GM18505 (cell line): ENCODE data around the gene GGA2.
"Not testable (repeated sequence)": the region's sequence is repeated elsewhere in the genome, so short reads cannot be mapped to it uniquely, and the experiment has no call there.

ENCODE experiments used
- ATAC-seq: cut with Tn5 transposase; IDR thresholded peaks from one replicate; pipeline ENCODE4 v1.9.1; 2021; ENCODE audit not compliant: unreplicated experiment
- POLR2A ChIP-seq: IDR thresholded peaks from 4 replicates; pipeline ENCODE4 v1.6.1; 2011; ENCODE audit warnings: borderline replicate concordance; ENCODE audit not compliant: insufficient read depth, insufficient read length; ENCODE audit errors: extremely low read depth

GGA2 gene

GRCh38 chr16:23485841-23486240, 24.5 kb downstream of the GGA2 start:
- no peak for TF ChIP-seq POLR2A
- no peak for ATAC-seq

DNA sequence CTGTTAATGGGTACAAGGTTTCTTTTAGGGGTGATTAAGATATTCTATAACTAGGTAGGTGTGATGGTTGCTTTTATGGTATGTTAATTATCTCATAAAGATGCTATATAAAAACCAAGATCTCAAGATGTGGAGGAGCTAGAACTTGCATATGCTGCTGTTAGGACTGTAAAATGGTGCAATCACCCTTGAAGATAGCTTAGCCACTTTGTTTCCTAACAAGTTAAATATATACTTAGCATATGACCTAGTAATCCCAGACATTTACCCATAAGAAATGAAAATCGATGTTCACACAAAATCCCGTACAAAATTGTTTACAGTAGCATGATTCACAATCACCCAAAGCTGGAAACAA, 25.1 kb downstream of the GGA2 start:
- no peak for ATAC-seq
- no peak for TF ChIP-seq POLR2A

- no peak for TF ChIP-seq POLR2A
- no peak for ATAC-seq
Measured at GRCh38 chr16:23484510-23485256, 25.6 kb downstream of the GGA2 start.

DNA sequence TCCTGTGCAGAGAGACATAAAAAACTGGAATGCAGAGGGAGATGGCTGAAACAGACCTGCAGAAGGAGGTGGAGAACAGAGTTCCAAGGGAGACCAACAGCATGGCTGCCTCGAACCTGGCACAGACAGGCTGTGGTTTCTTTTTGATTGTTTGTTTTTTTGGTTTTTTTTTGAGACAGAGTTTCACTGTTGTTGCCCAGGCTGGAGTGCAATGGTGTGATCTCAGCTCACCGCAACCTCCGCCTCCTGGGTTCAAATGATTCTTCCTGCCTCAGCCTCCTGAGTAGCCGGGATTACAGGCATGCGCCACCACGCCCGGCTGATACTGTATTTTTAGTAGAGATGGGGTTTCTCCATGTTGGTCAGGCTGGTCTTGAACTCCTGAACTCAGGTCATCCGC, 26.8 kb downstream of the GGA2 start:
- ATAC-seq: not testable (repeated sequence)

GRCh38 chr16:23482778-23483177, 27.5 kb downstream of the GGA2 start:
- TF ChIP-seq POLR2A: peak; percentile 38
- ATAC-seq: no peak

- no peak for ATAC-seq
- TF ChIP-seq POLR2A: no peak
Measured at GRCh38 chr16:23480257-23480656, 30.0 kb downstream of the GGA2 start.

DNA sequence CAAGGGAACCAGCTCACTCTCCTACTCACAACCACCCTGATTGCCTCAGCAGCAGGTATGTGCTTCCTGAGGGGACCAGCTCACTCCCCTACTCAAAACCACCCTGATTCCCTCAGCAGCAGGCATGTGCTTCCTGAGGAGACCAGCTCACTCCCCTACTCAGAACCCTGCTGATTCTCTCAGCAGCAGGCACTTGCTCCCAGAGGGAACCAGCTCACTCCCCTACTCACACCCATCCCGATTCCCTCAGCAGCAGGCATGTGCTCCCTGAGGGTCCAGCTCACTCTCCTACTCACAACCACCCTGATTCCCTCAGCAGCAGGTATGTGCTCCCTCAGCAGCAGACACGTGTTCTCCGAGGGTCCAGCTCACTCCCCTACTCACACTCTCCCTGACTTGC, 31.2 kb downstream of the GGA2 start:
- TF ChIP-seq POLR2A: no peak

DNA sequence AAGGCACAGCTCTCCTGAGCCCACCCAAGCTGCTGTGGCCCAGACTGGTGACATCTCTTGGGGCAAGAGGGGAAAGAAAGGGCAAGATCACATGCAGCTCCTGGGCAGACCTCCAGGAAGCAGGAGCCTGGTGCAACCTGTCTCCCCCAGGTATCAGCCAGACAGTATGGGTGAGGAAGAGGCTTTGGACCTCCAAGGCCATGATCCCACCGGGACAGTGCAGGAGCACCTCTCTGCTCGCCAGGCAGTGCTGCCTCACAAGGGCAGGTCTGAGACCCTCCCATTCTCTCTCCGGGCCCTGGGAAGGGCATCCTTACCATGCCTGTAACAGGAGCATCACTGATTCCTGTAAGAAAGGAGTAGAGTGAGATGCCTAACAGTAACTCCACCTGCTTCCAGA, 31.7 kb downstream of the GGA2 start:
- TF ChIP-seq POLR2A: no peak
- ATAC-seq: no peak

More for the DNA sequence above, 31.2 kb downstream of the GGA2 start:
- ATAC-seq: no peak

DNA sequence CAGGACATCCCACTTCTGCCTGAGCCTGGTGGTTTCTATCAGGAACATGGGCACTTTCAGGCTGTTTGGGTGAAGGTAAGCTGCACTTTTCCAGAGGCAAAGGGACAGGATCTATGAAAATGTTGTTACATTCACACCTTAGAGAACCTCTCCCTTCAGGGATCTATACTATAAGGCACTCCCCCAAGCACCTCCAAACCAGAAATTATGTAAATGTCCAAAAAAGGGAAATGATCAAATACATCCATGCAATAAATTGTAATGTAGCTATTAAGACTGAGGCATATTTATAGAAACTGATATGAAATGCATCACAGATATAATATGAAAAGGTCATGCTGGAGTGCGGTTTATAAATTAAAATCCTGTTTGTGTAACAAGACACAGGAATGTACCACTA, 34.0 kb downstream of the GGA2 start:
- no peak for ATAC-seq

GRCh38 chr16:23469814-23470213, 40.5 kb downstream of the GGA2 start:
- TF ChIP-seq POLR2A: no peak
- no peak for ATAC-seq

More for the DNA sequence above, 34.0 kb downstream of the GGA2 start:
- no peak for TF ChIP-seq POLR2A

GRCh38 chr16:23466162-23466885, 44.0 kb downstream of the GGA2 start:
- ATAC-seq: no peak
- TF ChIP-seq POLR2A: no peak

DNA sequence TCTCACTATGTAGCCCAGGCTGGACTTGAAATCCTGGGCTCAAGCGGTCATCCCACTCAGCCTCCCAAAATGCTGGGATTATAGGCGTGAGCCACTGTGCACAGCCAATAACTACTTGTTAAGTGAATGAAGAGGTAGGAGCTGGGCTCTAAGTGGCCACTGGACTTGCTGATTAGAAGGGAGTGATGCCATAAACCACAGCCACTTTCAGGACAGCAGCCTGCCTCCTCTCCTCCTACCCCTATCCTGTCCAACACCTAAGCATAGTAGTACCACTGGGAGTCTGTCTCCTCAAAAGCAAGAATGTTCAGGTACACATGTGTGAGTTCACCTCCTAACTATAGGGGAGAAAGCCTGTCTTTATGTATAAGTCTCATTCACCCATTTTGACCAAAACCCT, 45.1 kb downstream of the GGA2 start:
- no peak for ATAC-seq

DNA sequence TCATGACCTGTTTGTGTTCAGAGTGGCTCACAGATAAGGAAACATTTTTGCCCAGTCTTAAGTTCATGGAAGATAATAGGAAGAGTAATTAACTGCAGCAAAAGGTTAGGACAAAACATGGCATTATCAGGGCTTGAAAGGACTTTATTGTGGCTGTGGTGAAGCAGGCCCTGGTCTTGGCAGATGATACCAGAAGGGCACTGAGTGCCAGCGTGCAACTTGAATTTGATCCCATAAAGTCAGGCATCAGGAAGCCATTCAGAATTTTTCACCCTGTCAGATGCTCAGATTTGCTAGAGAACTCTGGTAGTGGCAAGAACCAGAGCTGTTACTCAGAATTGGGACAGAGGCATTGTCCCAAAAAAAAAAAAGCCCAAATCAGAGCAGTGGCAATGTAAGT, 46.1 kb downstream of the GGA2 start:
- ATAC-seq: no peak

More for the DNA sequence above, 45.1 kb downstream of the GGA2 start:
- peak; percentile 7 for TF ChIP-seq POLR2A

DNA sequence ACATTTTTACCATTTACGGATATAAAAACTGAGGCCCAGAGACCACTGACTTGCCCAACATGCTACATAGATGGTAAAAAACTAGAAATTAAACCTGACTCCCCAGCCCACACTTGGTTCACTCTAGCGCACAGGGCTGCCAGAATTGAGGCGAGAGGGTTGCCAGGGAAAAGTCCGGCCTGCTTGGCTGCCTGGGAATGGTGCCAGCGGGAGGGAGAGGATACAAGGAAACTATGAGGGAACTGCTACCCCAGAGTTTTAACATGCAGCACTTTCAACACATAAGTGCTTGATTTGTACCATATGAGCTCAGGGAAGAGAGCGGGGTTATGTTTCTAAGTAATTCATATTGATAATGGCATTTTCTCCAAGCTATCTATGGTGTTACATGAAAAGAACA, 47.3 kb downstream of the GGA2 start:
- not testable (repeated sequence) for ATAC-seq

More for the DNA sequence above, 46.1 kb downstream of the GGA2 start:
- TF ChIP-seq POLR2A: no peak
